HG02678 (cell line): ENCODE results near the gene TAB2.
"Not testable (repeated sequence)": the region's sequence is repeated elsewhere in the genome, so short reads cannot be mapped to it uniquely, and the experiment has no call there.

Experiments used
- ATAC-seq: cut with Tn5 transposase; IDR thresholded peaks from one replicate; pipeline ENCODE4 v1.9.1; 2021; ENCODE audit warnings: mild to moderate bottlenecking, moderate library complexity; ENCODE audit not compliant: unreplicated experiment

TAB2 gene

DNA sequence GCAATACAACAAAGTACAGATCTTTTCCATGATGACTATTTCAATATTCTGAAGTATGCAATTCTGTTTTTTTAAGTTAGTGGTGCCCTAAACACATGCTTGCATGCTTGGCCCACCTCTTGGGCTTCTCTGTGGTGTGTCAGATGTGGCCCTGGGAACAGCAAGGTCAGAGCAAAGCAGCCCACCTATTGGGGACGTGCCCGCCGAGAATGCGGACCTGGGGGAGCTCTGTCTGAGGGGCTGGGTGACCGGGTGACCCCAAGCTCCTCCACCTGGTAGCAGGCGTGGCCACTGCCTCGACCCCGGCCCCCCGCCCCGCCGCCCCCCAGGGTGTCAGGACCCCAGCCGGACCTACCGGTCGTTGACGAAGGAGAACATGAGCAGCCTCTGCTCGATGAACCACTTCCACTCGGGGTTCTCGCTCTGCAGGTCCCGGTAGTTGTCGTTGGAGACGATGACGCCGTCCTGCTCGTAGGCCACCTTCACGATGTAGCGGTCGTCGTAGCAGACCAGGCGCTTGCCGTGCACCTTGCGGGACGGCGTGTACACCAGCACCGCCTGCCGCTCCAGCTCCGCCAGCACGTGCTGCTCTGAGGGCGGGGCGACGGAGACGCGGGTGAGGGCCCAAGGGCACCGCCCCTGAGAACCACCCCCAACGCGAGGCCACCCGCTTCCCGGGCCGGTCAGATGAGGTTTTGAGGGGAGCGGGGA, 139.0 kb downstream of the TAB2 start:
- ATAC-seq = no peak

DNA sequence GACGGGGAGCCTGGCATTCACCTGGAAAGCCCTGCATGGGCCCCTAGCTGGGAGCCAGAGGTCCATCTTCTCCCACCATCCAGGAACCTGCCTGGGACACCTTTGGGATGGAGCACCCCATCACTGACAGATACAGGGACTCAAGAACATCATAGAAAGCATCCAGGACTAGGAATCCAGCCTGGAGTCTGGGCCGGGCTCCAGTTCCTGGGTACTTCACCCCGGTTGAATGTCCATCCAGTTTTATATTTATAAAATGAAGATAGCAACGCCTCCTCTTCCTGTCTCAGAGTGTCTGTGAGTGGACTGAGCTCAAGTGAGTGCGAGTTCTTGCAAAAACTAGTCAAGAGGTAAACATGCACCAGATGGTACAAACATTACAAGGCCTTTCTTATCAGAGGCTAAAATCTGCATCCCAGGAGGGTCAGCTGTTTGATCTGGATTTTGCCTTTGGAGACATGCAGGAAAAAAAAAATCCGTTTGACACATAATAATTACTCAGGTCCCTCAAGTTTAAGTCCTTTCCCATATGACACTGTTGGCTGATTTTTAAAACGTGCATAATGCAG, 139.9 kb downstream of the TAB2 start:
- no peak for ATAC-seq

- ATAC-seq = no peak
These were observed 140.7 kb downstream of the TAB2 start for GRCh38 chr6:149458196-149458595.

- ATAC-seq = no peak
These were observed 141.3 kb downstream of the TAB2 start for GRCh38 chr6:149458806-149459205.

DNA sequence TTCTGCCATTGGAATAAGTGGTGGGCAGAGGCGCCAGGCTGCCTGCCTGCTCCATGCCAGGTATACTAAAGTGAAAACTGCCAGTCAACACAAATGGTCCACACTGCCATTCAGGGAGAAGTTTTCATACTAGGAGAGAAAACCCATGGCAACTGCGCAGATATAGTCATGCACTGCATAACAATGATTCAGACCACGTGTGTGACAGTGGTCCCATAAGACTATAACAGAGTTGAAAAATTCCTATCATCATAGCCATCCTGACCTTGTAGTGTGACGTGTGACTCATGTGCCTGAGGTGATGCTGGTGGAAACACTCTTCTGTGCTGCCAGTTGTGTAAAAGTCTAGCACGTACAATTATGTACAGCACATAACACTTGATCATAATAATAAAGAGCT, 142.2 kb downstream of the TAB2 start:
- ATAC-seq = no peak

GRCh38 chr6:149460249-149460648, 142.7 kb downstream of the TAB2 start:
- ATAC-seq = not testable (repeated sequence)
